Activated naive CD8-positive, alpha-beta T cell treated with anti-CD3 and anti-CD28 coated beads, Interleukin-2, amount 10 ng/mL, durations not matched to agents 7 days and 5 days (primary cell): ENCODE results near the gene UGT2B7. TPM values are rescaled to one million over a fixed set of nuclear protein-coding genes. Genes with fewer than 3 reads are reported as not detected.
"Not testable (repeated sequence)": the region's sequence is repeated elsewhere in the genome, so short reads cannot be mapped to it uniquely, and the experiment has no call there.

Experiments used
- ATAC-seq: fragments of 150-1000 bp; cut with Tn5 transposase; one replicate; pipeline ENCODE4 v1.10.0; 2021; ENCODE audit warnings: low read depth, moderate library complexity
- POLR2A ChIA-PET: fragments of 350-600 bp; sonication (Branson Sonifier 250); formaldehyde crosslinking; loops from one replicate; lab custom pipeline; 2021; ENCODE audit warnings: antibody characterized with exemption; lab: Charles Lee
- DNase-seq: peaks from one replicate; pipeline ENCODE4 v3.0.0; 2021
- H3K27ac Mint-ChIP-seq: one replicate; pipeline ENCODE4 v1.8.0; 2022; ENCODE audit warnings: mild to moderate bottlenecking, mixed read lengths
- H3K27me3 Mint-ChIP-seq: one replicate; pipeline ENCODE4 v1.8.0; 2022; ENCODE audit warnings: mild to moderate bottlenecking, moderate library complexity, mixed read lengths
- H3K36me3 Mint-ChIP-seq: one replicate; pipeline ENCODE4 v1.8.0; 2021; ENCODE audit warnings: mild to moderate bottlenecking, mixed read lengths
- H3K4me1 Mint-ChIP-seq: one replicate; pipeline ENCODE4 v1.8.0; 2021; ENCODE audit warnings: mixed read lengths
- H3K4me3 Mint-ChIP-seq: one replicate; pipeline ENCODE4 v1.8.0; 2022; ENCODE audit warnings: mild to moderate bottlenecking, moderate library complexity, mixed read lengths
- H3K9me3 Mint-ChIP-seq: one replicate; pipeline ENCODE4 v1.8.0; 2021; ENCODE audit warnings: mixed read lengths
- total RNA-seq, 2 experiments: library from RNA; stranded (reverse); gene quantifications; one replicate each; pipeline ENCODE4 v1.2.3, GENCODE V29; 2021

The UGT2B7 gene
- not detected for total RNA-seq

GRCh38 chr4:69096111-69096656 lies at the start of gene UGT2B7:
TSS of gene UGT2B7 (plus strand) at chr4:69096474. CDS start at chr4:69096521, 47 bp downstream.
- H3K36me3 Mint-ChIP-seq: no peaks in the 10 kb centered on the region
- H3K27ac Mint-ChIP-seq: no peak within 1 kb of the TSS
- ATAC-seq: no peak
- no peak for DNase-seq
- no peaks in the 10 kb centered on the region for H3K9me3 Mint-ChIP-seq
- no peaks in the 10 kb centered on the region for H3K4me1 Mint-ChIP-seq
- POLR2A ChIA-PET: no interaction called here
- no peaks in the 10 kb centered on the region for H3K27me3 Mint-ChIP-seq
- no peak within 1 kb of the TSS for H3K4me3 Mint-ChIP-seq

DNA sequence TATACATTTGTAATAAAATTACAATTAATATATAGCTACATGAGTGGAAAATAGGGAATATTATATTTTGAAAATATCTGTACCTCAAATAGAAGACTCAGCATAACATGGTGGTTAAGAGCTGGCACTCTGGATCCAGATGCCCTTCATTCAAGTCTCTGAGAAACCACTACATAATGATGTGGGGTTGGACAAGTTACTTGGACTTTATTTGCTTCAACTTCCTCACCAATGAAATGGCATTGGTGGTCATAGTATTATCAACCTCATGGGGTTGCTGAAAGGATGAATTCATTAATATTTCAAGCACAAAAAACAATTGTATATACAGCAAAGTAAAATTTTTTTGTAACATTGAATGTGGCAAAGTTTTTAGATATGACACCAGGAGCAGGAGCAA lies 46.4 kb upstream of the UGT2B7 start:
- Mint-ChIP-seq H3K27me3 (no peaks in the 10 kb centered on the region), H3K27ac (no peak overlapping the region), H3K36me3 (no peaks in the 10 kb centered on the region), H3K9me3 (peaks cover 2% of the 10 kb centered on the region), H3K4me1 (no peaks in the 10 kb centered on the region), H3K4me3 (no peak overlapping the region)
- POLR2A ChIA-PET: no interaction called here
- no peak for DNase-seq
- ATAC-seq: no peak

- POLR2A ChIA-PET, DNase-seq, H3K4me1 Mint-ChIP-seq, ATAC-seq, H3K36me3 Mint-ChIP-seq, H3K27ac Mint-ChIP-seq, H3K9me3 Mint-ChIP-seq, H3K27me3 Mint-ChIP-seq, H3K4me3 Mint-ChIP-seq: not testable (repeated sequence)
Measured at GRCh38 chr4:69050853-69051575, 45.3 kb upstream of the UGT2B7 start.

DNA sequence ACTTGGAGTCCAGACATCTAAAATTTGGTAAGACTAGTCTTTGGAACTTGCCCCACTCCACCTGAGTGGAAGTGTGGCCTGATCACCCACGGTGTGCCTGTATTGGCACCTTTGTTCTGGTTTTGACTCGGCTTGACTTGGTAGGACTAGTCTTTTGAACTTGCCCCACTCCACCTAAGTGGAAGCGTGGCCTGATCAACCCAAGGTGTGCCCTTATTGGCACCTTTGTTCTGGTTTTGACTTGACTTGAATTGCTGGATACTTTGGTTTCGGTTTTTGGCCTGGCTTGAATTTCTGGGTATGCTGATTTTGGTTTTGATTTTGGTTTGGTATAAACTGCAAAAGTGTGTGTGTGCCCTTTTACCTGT lies 44.7 kb upstream of the UGT2B7 start:
- no peak for ATAC-seq
- Mint-ChIP-seq H3K27ac (no peak overlapping the region), H3K9me3 (no peaks in the 10 kb centered on the region), H3K4me1 (no peaks in the 10 kb centered on the region), H3K4me3 (no peak overlapping the region), H3K27me3 (no peaks in the 10 kb centered on the region), H3K36me3 (no peaks in the 10 kb centered on the region)
- POLR2A ChIA-PET: no interaction called here
- no peak for DNase-seq

DNA sequence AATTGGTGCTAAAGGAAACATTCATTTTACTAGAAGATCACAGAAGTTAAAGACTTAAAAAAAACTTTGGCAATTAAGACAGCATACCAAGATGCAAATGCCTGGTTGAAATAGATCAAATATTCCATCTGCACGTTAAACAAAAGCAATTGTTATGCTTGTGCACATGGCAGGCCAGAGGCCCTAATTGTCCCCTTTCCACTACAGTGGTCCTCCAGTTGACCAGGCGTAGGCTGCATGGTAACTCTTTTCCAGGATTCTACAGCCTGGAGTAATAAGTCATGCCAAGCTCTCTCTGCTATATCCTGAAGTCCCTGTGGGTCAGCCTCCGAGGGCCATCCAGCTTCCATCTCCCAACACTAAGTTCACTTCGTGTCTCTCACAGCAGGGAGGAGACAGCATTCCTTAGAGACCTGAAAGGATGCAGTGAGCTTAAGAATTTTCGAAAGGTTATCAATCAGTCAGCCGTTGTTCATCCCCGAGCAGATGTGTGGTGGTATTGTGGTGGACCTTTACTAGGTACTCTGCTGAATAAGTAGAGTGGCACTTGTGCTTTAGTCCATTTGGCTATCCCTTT lies 42.9 kb upstream of the UGT2B7 start:
- H3K4me3 Mint-ChIP-seq, H3K4me1 Mint-ChIP-seq, ATAC-seq, H3K27me3 Mint-ChIP-seq, H3K27ac Mint-ChIP-seq, H3K9me3 Mint-ChIP-seq, H3K36me3 Mint-ChIP-seq, POLR2A ChIA-PET, DNase-seq: not testable (repeated sequence)

- DNase-seq, H3K27me3 Mint-ChIP-seq, H3K4me1 Mint-ChIP-seq, H3K9me3 Mint-ChIP-seq, POLR2A ChIA-PET, H3K36me3 Mint-ChIP-seq, ATAC-seq, H3K27ac Mint-ChIP-seq, H3K4me3 Mint-ChIP-seq: not testable (repeated sequence)
Measured at GRCh38 chr4:69054033-69054432, 42.2 kb upstream of the UGT2B7 start.

DNA sequence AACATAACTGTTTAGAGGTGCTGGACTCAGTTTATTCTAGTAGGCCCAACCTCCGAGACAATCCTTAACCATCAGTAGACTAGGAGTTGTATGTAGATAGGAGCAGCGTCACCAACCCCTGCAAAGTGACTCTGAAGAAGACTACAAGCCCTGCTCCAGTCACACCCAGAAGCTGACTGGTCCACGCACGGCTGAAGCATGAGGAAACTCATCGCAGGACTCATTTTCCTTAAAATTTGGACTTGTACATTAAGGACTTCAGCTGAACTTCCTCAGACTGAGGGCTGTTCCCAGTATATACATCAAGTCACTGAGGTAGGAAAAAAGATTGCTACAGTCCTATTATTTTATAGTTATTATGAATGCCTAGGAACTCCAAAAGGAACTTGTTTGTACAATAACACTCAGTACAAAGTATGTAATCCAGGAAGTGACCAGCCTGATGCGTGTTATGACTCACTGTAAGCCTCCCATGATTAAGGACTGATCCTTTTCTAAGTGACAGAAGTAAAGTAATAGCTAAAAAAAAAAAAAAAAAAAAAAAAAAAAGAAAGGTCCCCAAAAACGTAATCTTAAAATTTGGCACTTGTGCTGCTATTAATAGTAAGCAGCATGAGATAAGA lies 41.6 kb upstream of the UGT2B7 start:
- ATAC-seq: no peak
- H3K4me1 Mint-ChIP-seq: no peaks in the 10 kb centered on the region
- POLR2A ChIA-PET: no interaction called here
- no peak overlapping the region for H3K27ac Mint-ChIP-seq
- H3K27me3 Mint-ChIP-seq: no peaks in the 10 kb centered on the region
- H3K4me3 Mint-ChIP-seq: no peak overlapping the region
- H3K36me3 Mint-ChIP-seq: no peaks in the 10 kb centered on the region
- DNase-seq: no peak
- no peaks in the 10 kb centered on the region for H3K9me3 Mint-ChIP-seq

DNA sequence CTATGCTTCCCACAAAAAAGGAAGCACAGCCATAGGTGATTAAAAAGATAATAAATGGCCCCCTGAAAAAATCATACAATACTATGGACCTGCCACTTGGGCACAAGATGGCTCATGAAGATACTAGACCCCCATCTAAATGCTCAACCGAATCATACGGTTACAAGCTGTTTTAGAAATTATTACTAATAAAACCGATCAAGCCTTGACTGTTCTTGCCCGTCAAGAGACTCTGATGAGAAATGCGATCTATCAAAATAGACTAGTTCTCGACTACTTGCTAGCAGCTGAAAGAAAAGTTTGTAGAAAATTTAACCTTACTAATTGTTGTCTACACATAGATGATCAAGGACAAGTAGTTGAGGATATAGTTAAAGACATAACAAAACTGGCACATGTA lies 40.1 kb upstream of the UGT2B7 start:
- ATAC-seq: no peak
- POLR2A ChIA-PET: no interaction called here
- Mint-ChIP-seq H3K9me3 (no peaks in the 10 kb centered on the region), H3K36me3 (no peaks in the 10 kb centered on the region), H3K27me3 (no peaks in the 10 kb centered on the region), H3K4me3 (no peak overlapping the region), H3K27ac (no peak overlapping the region), H3K4me1 (no peaks in the 10 kb centered on the region)
- DNase-seq: no peak

- POLR2A ChIA-PET: no interaction called here
- no peak overlapping the region for H3K4me3 Mint-ChIP-seq
- H3K36me3 Mint-ChIP-seq: no peaks in the 10 kb centered on the region
- no peak for DNase-seq
- no peaks in the 10 kb centered on the region for H3K9me3 Mint-ChIP-seq
- no peak overlapping the region for H3K27ac Mint-ChIP-seq
- ATAC-seq: no peak
- H3K4me1 Mint-ChIP-seq: no peaks in the 10 kb centered on the region
- no peaks in the 10 kb centered on the region for H3K27me3 Mint-ChIP-seq
Measured at GRCh38 chr4:69056921-69057550, 39.2 kb upstream of the UGT2B7 start.

DNA sequence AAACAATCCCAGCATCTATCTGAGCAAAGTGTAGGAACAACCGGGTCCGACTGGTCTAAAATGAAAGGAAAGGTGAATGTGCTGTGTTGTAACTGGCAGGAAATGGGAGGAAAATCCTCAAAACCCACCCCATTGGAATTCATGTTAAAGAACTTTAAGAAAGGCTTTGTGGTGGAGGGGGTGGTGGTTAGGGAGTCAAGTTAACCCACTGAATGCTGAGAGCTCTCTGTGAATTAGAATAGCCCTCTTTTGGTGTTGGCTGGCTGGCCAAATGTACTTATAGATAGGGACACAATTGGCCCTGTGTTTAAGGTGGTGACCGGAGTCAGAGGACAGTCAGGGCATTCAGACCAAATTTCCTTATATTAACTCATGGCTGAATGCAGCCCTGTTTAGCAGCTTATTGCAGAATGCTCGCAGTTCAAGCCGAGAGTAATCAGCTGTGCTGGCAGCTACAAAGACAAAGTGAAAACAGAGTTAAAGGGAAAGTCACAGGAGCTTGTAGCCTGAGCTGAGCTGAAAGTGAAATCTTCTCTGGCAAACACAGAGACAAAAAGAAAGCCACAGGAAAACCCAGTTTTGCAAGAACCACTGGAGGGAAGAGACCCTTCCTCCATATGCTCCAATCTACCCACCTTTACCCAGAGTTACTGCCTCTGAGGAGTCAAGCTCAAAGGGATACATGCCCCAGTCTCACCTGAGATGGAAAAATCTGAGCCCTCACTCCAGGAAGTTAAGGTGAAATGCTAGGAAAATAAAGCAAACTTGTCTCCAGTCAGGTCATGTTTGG lies 38.5 kb upstream of the UGT2B7 start:
- POLR2A ChIA-PET: no interaction called here
- DNase-seq (no peak), ATAC-seq (no peak)
- H3K9me3 Mint-ChIP-seq: no peaks in the 10 kb centered on the region
- no peak overlapping the region for H3K27ac Mint-ChIP-seq
- no peaks in the 10 kb centered on the region for H3K4me1 Mint-ChIP-seq
- no peaks in the 10 kb centered on the region for H3K36me3 Mint-ChIP-seq
- no peak overlapping the region for H3K4me3 Mint-ChIP-seq
- no peaks in the 10 kb centered on the region for H3K27me3 Mint-ChIP-seq

DNA sequence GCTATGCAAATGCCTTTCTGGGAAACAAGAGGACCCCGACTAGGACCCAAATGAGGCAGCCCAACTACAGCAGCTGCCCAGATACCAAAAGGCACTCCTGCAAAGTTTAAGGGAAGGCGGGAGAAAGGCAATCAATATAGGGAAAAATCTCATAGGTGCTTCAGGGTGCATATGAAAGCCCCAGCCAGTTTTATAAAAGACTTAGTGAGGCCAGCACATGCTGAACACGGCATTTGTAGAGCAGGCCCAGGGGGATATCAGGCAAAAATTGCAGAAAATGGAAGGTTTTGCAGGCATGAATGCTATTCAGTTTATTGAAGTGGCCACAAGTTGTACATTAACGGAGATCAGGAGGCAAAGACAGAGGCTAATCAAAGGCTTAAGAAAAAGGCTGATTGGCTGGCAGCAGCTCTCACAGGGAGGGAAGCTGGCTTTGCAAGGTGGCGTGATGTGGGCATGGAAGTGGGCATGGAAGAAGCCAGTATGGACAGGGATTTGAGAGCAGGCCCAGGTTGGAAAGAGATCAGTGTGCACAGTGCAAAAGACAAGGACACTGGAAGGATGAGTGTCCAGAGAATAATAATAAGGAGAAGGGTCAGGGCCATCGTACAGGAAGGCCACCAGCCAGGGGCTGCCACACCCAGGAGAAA lies 37.7 kb upstream of the UGT2B7 start:
- Mint-ChIP-seq H3K27me3 (no peaks in the 10 kb centered on the region), H3K9me3 (no peaks in the 10 kb centered on the region), H3K4me1 (no peaks in the 10 kb centered on the region), H3K27ac (no peak overlapping the region), H3K36me3 (no peaks in the 10 kb centered on the region), H3K4me3 (no peak overlapping the region)
- ATAC-seq: no peak
- POLR2A ChIA-PET: no interaction called here
- no peak for DNase-seq

- ATAC-seq (no peak), DNase-seq (no peak)
- no peaks in the 10 kb centered on the region for H3K27me3 Mint-ChIP-seq
- no peaks in the 10 kb centered on the region for H3K36me3 Mint-ChIP-seq
- no peak overlapping the region for H3K27ac Mint-ChIP-seq
- H3K4me1 Mint-ChIP-seq: no peaks in the 10 kb centered on the region
- H3K4me3 Mint-ChIP-seq: no peak overlapping the region
- POLR2A ChIA-PET: no interaction called here
- no peaks in the 10 kb centered on the region for H3K9me3 Mint-ChIP-seq
Measured at GRCh38 chr4:69060651-69061308, 35.5 kb upstream of the UGT2B7 start.
